AG09319 (cell line): ENCODE measurements around the gene SH3GL1.
A peak's percentile ranks its signal among the peaks of the same experiment; 100 is the strongest.
"Not testable (repeated sequence)": the region's sequence is repeated elsewhere in the genome, so short reads cannot be mapped to it uniquely, and the experiment has no call there.

Experiments used
- DNase-seq: peaks from one replicate; pipeline ENCODE4 v3.0.0-alpha.2; 2010; ENCODE audit warnings: low read depth; ENCODE audit errors: extremely low read depth
- TF ChIP-seq, protein P1 (sequence below): IDR thresholded peaks from 2 replicates; pipeline ENCODE4 v1.5.1; 2011; ENCODE audit warnings: low read depth, mild to moderate bottlenecking, inconsistent platforms, low read length, moderate library complexity

Gene SH3GL1

DNA sequence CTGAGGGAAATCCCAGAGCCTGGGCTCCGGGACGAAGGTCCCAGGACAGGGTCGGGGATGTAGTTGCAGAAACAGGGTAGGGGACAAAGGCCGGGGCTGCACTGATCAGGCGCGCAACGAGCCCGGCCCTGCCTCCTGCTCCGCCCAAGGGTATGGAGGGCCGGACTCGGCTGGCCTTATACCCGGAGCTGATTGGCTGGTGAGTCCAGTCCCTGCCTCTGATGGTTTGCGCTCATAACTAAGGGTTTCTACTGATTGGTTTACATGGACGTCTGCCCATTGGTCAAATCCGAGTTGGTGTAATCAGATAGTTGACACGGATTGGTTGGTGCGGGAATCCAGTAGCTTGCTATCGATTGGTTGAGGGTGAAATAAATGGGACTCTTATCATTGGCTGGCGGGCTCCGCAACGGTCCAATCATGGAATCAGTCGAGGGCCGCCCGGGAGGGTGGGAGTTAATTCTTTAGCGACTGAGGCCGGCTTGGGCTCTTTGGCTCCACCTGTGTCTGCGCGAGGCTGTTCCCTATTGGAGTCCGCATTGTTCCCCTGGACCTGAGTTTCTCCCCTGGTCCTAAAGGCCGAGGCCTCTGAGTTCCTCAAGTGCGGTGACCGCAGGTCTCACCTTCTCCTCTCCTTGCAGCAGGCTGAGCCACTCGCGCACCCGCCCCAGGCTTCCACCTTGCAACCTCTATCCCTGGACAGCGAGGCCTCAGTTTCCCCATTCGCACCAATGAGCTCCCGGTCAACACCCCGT, 57.6 kb downstream of the SH3GL1 start:
- TF ChIP-seq, protein P1, sequence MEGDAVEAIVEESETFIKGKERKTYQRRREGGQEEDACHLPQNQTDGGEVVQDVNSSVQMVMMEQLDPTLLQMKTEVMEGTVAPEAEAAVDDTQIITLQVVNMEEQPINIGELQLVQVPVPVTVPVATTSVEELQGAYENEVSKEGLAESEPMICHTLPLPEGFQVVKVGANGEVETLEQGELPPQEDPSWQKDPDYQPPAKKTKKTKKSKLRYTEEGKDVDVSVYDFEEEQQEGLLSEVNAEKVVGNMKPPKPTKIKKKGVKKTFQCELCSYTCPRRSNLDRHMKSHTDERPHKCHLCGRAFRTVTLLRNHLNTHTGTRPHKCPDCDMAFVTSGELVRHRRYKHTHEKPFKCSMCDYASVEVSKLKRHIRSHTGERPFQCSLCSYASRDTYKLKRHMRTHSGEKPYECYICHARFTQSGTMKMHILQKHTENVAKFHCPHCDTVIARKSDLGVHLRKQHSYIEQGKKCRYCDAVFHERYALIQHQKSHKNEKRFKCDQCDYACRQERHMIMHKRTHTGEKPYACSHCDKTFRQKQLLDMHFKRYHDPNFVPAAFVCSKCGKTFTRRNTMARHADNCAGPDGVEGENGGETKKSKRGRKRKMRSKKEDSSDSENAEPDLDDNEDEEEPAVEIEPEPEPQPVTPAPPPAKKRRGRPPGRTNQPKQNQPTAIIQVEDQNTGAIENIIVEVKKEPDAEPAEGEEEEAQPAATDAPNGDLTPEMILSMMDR = peak; percentile 27
- DNase-seq = peak; percentile 100

DNA sequence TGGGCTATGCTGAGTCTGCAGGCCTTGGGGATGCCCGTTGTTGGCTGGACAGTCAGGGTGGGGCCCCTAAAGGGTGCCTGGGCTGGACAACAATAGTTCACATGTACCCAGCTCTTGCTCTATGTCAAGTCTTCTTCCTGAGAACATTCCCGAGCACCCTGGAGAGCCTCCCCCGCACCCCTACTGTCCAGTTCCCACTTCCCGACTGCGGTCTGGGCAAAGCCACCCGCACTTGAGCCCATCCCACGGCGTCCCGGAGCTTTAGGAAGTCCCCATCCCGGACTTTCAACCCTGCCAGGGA, 58.1 kb downstream of the SH3GL1 start:
- no peak for DNase-seq
- TF ChIP-seq, protein P1 = no peak

DNA sequence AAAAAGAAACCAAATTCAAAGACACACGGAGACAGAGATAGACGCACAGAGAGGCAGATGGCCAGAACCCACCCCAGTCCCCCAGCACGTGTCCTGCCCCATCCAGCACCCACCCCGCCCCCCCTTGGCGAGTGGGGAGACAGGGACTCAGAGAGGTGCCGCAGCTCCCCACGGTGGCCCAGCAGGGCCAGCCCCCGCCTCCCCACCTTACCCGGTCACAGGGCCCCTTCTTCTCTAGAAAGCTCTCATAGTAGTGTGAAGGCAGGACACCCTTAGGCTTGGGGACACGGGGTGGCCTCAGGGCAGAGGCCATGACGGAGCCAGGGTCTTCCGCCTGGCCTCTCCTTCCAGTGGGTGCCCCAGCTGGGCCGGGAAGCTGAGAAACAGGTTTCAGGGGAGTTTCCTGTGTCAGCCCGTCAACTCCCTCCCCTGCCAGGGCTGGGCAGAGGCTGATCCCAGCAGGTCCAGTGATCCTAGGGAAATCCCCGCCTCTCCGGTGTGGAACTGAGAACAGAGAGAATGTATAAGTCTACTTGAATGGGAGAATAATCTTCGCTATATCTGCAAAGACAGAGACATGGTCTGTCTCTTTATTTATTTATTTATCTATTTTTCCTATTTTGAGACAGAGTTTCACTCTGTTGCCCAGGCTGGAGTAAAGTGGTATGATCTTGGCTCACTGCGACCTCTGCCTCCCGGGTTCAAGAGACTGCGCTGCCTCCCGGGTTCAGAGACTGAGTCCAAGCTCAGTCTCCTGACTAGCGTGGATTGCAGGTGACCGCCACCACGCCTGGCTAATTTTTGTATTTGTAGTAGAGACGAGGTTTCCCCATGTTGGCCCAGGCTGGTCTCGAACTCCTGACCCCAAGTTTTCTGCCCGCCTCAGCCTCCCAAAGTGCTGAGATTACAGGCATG, 61.6 kb downstream of the SH3GL1 start, which contains the start of gene STAP2:
Gene STAP2 (minus strand): TSS at position 387 of the 915 bp plus-strand sequence. CDS start 74 bp downstream, at position 313.
- TF ChIP-seq, protein P1 = no peak
- no peak for DNase-seq

DNA sequence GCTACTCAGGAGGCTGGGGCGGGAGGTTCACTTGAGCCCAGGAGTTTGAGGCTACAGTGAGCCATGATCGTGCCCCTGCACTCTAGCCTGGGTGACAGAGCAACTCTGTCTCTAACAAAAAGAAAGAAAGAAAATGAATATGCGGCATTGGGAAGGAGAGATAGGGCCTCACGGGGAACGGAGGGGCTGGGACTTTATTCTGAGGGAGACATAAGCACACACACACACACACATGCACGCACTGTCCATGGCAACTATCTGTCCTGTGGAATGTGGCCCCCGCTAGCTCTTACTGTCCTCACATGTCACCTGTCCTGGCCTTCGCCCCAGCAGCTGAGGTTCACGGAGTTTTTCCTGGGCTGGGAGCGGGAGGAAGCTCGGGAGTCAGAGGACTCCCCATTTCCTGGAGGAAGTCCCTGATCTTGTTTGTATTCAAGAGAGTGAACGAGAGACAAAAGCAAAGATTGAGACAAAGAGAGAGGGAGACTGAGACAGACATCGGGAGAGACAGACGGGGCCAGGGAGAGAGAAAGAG, 62.4 kb downstream of the SH3GL1 start:
- no peak for DNase-seq
- TF ChIP-seq, protein P1 = no peak

DNA sequence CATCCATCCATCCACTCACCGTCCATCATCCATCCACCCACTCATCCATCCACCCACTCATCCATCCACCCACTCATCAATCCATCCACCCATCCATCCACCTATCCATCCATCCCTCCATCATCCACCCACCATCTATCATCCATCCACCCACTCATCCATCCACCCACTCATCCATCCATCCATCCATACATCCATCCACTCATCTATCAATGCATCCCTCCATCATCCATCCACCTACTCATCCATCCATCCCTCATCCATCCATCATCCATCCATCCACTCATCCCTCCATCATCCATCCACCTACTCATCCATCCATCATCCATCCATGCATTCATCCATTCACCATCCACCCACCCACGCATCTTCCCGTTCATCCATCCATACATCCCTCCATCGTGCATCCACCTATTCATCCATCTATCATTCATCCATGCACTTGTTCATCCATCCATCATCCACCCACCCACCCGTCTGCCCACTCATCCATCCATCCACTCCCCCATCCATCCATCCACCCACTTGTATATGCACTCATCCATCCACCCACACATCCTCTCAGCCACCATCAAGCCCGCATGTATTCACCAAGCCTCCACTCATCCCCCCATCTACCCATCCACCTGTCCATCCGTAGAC, 65.3 kb downstream of the SH3GL1 start:
- TF ChIP-seq, protein P1 = no peak
- no peak for DNase-seq

DNA sequence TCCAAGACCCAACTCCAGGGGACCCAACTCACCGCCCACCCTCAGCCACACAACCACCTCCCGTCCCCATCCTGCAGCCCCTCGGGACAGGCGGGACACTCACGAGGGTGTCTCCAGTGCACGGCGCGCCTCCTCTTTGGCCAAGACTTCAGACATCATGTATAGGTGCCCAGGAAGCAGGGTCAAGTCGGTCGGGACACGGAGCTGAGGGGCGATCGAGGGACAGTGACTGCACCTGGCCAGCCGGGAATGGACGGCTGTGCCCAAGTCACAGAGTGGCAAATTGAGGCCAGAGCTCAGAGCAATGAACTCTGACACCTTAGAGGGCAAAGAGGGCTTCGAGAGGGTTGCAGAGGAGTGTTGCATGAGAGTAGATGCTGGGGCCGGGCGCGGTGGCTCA, 70.5 kb downstream of the SH3GL1 start:
- DNase-seq = no peak
- TF ChIP-seq, protein P1 = no peak

DNA sequence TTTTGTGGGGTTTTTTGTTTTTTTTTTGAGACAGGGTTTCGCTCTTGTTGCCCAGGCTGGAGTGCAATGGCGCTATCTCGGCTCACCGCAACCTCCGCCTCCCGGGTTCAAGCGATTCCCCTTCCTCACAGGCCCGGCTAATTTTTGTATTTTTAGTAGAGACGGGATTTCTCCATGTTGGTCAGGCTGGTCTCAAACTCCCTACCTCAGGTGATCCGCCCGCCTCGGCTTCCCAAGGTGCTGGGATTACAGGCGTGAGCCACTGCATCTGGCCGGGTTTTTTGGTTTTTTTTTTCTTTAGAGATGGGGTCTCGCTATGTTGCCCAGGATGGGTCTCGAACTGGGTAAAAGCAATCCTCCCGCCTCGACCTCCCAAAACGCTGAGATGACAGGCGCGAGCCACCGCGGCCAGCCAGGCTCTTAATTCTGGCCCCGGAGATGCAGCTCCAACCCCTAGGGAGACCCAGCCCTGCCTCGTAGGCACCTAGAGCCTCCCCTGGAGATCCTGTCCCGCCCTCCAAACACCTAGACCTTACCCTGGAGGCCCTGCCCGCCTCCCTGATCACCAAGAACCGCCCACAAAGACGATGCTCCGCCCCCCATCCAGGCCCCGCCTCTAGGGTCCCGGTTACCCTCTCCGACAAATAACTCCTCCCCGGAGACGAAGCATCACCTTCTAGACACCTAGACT, 71.2 kb downstream of the SH3GL1 start:
- DNase-seq = not testable (repeated sequence)
